Activated CD4-positive, CD25-positive, alpha-beta regulatory T cell (primary cell): ENCODE results near the gene MRI1.
"Not testable (repeated sequence)": the region's sequence is repeated elsewhere in the genome, so short reads cannot be mapped to it uniquely, and the experiment has no call there.

ENCODE experiments used
- DNase-seq, 4 experiments: peaks; one replicate each; lab custom pipeline; 2025; lab: John Stamatoyannopoulos, UW

The MRI1 gene

GRCh38 chr19:13761423-13761822 is 2.9 kb upstream of the MRI1 start:
- no peak for DNase-seq

- DNase-seq: no peak
Observed at GRCh38 chr19:13762635-13763235, 1.6 kb upstream of the MRI1 start.

GRCh38 chr19:13763265-13763664 is 1.1 kb upstream of the MRI1 start:
- no peak for DNase-seq

- DNase-seq: no peak
Observed at GRCh38 chr19:13764821-13765394, 586 bp downstream of the MRI1 start.

- DNase-seq: no peak
Observed at GRCh38 chr19:13765395-13766094, 1.2 kb downstream of the MRI1 start.

GRCh38 chr19:13766095-13766481 is 1.8 kb downstream of the MRI1 start:
- no peak for DNase-seq

GRCh38 chr19:13768510-13768909 is 4.2 kb downstream of the MRI1 start:
- no peak for DNase-seq

- DNase-seq: no peak
Observed at GRCh38 chr19:13770013-13770635, 5.8 kb downstream of the MRI1 start.

GRCh38 chr19:13774217-13775191 is 10.2 kb downstream of the MRI1 start, which contains the start of gene C19orf53:
C19orf53 (plus strand) TSS chr19:13774456; CDS start chr19:13774478, 22 bp downstream.
- DNase-seq: peak; percentile 65 to 76 (median 74)

GRCh38 chr19:13778398-13778797 is 14.1 kb downstream of the MRI1 start:
- DNase-seq: no peak

- DNase-seq: no peak
Observed at GRCh38 chr19:13778847-13779246, 14.5 kb downstream of the MRI1 start.

- not testable (repeated sequence) for DNase-seq
Observed at GRCh38 chr19:13779794-13780193, 15.5 kb downstream of the MRI1 start.

- DNase-seq: no peak
Observed at GRCh38 chr19:13781547-13781946, 17.2 kb downstream of the MRI1 start.

GRCh38 chr19:13782537-13782936 is 18.2 kb downstream of the MRI1 start:
- no peak for DNase-seq

GRCh38 chr19:13783565-13784500 is 19.5 kb downstream of the MRI1 start:
- DNase-seq: no peak

GRCh38 chr19:13784731-13785452 is 20.6 kb downstream of the MRI1 start:
- DNase-seq: peak; percentile 33 to 56 (median 48)

GRCh38 chr19:13788991-13789390 is 24.7 kb downstream of the MRI1 start:
- DNase-seq: no peak

- no peak for DNase-seq
Observed at GRCh38 chr19:13790354-13790753, 26.0 kb downstream of the MRI1 start.

- DNase-seq: not testable (repeated sequence)
Observed at GRCh38 chr19:13793317-13793716, 29.0 kb downstream of the MRI1 start.

- no peak for DNase-seq
Observed at GRCh38 chr19:13794398-13794756, 30.1 kb downstream of the MRI1 start.
